Ammon's horn (tissue), 1 donor: ENCODE results near the gene ABCC8.

Source experiments
- DNase-seq: peaks from one replicate; pipeline ENCODE4 v3.0.0-alpha.2; 2016; ENCODE audit warnings: low spot score

ABCC8 gene

DNA sequence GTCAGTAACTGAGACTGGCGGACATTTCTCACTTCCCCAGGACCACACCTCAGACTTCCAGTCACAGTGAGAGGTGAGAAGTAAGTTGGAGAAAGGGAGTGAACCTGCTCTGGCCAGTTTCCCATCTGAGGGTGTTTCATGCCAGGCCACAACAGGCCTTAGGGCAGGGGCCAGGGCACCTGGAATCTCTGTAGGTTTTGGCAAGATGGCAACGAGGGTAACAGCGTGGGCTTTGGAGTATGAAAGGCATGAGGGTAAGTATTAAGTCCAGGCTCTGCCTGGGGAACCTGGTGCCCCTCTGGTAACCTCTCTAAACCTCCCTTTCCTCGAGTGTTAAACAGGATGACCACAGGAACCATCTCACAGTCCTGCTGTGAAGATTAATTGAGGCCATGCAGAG lies 28.5 kb upstream of the ABCC8 start:
- DNase-seq = no peak

DNA sequence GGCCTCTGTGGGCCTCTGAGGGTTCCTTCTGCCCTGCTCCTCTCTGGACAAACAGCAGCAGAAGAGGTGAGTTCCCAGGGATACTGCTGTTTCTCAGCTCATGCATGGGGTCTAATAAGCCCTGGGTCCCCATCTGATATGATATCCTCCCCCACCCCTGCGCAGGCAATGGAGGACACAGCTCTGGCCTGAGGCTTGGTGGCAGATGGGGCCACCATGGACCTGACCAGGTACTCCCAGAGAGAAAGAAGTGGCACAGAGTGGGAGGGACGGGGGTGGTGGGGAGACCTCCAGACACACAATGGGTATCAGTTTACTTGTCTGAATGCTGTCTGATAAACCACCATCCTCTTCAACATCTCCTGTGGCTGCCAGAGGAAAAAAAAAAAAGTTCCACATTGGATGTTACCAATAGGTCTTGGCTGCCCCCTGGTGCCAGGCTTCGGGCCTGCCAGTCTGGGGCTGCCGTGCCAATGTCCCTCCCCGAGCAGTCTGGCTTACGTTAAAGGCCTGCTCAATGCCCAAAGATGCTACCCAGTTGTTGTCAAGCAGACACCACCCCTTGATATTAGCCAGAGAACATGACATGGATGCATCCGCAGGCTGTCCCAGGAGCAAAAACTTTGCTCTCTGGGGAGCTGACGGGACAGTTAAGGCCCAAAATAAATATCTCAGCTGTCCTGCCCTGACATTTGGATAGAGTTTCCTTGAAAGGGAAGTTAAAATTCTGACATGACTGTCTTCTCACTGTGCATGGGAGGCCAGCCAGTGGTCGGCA lies 27.9 kb upstream of the ABCC8 start:
- DNase-seq = peak; percentile 82

DNA sequence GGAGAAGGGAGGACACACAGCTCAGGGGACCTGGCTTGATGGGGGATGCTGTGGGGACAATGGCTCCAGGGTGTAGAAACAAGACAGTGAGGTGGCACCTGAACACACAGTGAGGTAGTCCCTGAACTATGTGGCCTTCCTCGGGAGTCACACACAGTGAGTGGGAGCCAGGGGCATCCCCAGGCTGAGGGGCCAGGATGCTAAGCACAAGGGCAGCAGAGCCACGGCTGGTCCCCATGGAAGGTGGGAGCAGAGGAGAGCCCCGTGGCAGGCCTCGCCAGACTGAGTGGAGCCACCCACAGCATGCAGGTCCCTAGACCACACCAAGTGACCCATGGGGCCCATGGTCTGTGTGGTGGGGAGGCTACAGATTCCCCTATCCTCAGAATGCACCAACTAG lies 26.0 kb upstream of the ABCC8 start:
- DNase-seq = no peak

DNA sequence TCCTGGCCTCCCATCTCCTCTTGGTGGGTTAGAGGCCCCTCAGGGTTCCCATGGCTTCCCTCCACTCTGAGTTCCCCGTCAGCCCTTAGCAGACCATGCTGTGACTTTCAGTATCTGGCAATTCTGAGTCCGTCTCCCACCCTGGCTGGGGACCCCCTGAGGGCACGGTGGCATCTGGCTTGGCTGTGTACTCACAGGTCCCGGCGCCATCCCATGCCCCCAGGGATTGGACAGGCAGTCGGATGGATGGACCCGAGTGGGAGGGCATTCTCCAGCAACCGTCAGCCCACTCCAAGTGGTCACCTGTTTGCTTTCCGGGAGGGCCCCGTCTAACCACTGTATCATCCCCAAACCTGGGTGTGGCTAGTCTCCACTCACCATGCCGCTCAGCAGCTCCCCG lies 24.0 kb upstream of the ABCC8 start:
- DNase-seq = no peak

DNA sequence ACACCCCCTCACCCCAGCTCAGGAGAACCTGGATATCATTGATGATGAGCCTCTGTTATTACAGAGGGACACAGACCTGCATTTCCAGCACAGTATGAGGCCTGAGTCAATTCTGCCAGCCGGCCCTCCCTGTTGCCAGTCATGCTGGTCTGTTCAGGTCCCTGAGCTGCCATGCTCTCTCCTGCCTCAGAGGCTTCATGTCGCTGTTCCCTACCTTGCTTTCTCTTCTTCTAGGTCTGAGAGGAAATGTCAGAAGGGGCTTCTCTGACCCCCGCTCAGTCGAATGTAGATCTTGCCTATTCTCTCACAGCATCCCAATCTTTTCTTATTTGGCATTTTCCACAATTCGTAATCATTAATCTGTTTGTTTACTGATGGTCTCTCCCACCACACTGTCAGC lies 21.8 kb upstream of the ABCC8 start:
- DNase-seq = no peak

DNA sequence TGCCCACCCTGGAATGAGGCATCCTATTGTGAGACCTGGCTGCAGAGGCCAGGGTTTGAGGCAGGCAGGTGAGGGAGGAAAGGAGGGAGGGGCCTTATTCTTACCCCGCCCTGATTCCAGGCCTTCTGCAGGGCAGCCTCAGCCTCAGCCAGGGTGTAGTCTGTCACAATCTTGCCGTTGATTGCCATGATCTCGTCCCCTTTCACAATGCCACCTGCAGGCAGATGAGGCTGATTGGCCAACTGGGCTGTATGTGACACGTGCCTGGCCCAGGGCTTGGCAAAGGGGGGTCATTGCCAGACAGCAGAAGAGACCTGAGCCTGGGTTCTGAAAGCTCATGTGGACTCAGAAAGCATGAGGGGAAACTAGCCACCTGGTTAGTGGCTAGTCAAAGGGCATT lies 21.4 kb upstream of the ABCC8 start:
- no peak for DNase-seq

DNA sequence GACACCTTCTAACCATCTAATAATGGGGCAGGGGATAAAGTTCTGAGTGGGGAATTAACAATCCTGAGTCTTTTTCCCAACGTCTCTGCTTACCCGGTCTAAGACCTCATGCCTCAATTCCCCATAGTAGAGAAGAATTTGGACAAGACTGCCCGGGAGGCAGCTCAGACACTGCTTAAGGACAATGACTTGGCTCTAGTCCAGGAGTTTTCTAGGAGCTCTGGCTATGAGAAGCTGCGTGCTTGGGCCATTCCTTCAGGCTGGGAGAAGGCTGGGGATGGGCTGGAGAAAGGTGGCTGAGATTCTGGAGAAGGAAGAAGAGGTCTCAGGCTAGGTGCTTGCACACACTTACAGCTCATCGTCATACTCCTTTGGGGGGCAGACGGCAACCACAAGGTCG lies 19.8 kb upstream of the ABCC8 start:
- no peak for DNase-seq

DNA sequence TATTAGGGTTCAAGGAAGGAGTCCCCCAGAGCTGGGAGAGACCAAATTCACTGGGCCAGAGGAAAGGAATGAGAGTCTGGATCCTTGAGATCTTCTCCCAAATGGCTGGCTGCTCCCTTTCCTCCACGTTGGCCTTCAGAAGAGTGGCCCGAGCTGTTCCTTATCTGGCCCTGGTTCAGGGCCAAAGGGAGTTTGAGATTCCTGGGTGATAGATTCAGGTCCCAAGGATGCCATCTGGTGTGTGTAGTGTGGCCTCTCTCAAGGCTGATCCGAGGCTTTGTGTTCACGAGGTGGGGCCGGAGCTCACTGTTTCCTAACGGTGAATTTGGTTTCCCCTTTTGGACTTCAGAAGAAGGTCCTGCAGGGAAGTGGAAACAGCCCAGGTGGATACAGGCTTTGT lies 17.4 kb upstream of the ABCC8 start:
- DNase-seq = no peak

DNA sequence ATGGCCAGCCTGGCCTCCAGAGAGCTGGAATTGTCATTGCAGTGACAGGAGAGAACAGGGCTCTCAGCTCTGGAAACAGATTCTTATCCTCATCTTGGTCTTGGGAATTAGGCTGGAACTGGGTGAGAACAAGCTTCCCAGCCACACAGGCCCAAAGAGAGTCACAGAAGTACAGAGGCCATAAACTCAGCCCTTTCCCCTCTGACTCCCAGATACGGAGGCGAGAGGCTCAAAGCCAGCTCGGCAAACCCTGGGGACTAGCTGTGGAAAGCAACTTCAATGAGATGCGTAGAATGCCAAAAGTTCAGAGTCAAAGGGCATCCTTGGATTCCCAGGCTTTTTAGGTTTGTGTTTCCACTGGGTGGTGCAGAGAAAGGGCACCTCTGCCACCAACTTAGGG lies 14.3 kb upstream of the ABCC8 start:
- no peak for DNase-seq

DNA sequence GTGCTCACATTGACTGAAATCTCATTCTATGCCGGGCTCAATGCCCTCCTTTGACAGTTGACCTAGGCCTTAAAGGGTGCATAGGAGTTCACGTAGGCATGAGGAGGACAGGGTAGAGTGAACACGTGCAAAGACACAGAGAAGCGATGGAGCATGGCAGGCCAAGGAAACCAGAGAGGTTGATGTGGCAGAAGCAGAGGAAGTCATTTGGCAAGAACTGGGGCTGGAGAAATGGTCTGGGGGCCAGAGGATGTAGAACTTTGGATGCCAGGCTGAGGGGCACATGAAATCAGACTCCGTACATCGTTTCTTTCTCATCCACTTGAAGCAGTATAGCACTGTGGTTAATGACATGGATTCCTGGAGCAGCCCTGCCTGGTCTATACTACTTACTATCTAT lies 13.6 kb upstream of the ABCC8 start:
- no peak for DNase-seq

DNA sequence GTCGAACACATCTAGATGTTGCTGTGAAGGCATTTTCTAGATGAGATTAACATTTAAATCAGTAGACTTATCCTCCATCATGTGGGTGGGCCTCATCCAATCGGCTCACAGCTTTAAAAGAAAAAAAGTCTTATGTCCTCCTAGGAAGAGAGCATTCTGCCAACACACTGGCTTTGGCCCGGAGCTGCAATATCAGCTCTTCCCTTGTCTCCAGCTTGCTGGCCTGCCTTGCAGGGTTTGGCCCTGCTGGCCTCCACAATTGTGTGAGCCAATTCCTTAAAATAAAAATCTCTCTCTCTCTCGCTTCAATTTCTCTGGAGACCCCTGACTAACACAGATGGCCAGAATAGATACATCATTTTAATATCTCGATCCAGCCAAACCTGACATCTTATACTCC lies 13.1 kb upstream of the ABCC8 start:
- DNase-seq = no peak

DNA sequence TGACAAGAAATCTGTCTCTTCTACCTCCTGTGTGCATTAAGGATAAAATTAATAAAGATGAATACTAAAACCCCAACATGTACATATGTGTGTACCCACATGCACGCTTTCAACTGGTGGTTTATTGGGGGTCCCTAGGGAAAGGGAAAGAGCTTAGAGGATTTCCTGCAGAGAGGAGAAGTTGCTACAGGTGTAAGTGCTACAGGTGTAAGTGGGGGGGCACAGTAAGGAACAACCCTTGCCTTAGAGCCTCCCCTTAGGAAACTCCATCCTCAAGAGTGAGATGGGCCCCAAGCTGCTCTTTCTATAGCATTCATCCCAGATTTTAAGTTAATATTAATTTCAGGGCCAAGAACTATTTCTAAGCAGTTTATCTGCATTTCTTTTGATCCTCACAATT lies 11.9 kb upstream of the ABCC8 start:
- DNase-seq = no peak

DNA sequence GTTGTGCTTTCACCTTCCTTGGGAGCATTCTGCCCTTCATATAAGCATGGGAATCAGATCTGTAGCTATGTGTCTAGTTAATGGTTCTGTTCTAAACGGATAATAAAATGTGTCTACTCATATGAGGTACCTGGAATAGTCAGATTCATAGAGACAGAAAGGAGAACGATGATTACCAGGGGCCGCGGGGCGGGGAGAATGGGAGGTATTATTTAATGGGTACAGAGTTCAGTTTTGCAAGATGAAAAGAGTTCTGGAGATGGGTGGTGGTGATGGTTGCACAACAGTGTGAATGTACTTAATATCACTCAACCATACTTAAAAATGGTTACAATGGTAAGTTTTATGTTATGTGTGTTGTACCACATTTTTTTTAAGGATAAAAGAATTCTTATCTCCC lies 10.0 kb upstream of the ABCC8 start:
- DNase-seq = no peak

DNA sequence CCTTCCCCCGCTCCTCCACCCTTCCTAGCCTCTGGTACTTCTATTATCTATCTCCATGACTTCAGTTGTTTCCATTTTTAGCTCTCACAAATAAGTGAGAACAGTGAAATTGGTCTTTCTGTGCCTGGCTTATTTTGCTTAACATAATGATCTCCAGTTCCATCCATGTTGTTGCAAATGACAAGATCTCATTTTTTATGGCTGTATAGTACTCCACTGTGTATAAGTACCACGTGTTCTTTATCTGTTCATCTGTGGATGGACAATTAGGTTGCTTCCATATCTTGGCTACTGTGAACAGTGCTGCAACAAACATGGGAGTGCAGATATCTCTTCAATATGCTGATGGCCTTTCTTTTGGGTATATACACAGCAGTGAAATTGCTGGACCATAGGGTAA lies 6.9 kb upstream of the ABCC8 start:
- no peak for DNase-seq

DNA sequence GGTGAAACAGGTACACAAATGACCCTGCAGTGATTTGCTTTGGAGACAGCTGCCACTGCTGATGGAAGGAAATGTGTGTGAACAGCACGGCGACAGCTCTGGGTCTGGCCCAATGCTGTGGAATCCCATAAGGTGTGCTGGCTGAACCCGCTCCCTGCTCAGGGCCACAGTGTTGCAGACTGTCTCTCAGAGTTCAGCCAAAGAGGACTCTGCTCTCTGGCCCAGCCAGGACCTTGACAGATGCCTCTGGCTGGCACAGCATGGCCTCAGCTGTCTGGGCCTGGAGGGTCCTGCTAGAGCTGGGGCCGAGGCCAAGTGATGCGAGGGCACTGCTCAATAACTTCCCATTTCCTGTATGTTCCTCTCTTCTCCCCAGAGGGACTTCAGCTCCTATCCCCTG lies 5.3 kb upstream of the ABCC8 start:
- no peak for DNase-seq

DNA sequence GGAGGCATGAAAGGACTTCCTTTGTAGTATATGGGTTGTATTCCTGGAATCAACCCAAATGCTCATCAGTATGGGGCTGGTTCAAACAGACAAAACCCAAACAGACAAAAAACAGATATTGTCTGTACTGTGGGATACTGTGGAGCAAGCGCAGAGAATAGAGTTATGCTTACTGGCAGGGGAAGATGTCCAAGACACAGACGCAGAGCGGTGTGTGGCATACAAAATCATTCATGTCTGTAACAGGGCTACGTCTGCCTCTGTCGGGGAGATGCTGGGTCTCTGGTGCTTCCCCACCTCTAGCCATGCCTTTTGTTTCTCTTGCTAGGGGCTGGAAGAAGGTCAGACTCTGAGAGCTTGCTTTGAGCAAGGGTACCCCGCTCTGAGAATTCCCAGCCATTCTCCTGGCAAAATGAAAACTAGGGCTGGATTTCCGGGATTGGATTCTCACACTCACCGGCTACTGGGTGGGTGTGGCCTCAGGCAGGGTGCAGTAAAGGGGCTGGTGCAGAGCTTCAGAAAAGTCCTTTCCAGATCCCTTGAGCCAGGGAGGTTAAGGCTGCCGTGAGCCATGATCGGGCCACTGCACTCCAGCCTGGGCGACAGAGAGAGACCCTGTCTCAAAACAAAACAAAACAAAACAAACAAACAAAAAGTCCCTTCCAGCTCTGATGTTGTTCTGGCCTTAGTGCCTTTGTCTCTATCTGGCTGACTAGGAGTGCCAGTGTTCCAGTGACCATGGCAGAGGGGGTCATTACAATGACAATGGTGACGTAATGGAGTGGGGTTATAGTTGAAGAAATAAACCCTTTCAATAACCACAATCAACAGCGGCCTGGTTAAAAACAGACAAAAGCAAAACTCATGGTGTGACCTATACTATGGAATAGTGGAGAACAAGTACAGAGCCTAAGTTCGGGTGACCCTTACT lies 2.9 kb upstream of the ABCC8 start:
- DNase-seq = peak; percentile 42

DNA sequence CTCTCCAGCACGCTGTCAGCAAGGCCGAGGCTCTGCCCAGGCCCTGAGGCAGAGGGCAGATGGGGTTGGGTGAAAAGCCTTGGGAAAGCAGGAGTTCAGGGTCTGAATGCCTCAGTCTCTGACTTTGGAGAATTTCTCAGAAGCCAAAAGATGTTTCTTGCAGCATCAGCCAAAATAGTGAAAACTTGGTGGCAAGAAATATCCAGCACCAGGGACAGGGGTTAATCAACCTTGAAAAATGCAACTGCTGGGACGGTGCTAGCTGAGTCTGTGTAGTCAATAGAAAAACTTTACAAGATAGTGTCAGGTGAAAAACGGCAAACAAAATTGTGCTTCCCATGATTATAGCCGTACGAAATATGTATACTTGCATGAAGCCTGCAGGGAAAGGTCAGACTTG lies 1.4 kb upstream of the ABCC8 start:
- no peak for DNase-seq

DNA sequence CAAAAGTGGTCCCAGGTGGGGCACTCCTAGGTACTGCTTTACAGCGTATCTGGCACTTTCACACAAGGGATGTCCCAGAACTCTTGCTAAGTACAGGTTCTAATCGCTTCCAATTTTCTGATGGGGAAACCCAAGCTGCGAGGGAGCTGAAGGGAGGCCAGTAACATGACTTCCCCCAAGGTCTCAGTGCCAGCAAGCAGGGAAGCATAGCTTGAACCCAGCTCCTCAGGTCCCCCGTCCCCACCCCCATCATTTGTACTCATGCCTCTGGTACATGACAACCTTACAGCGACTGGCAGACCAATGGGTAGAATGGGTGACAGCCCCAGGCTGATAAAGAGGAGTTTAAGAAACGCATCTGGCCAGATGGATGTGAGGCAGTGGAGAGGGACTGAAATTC lies 716 bp upstream of the ABCC8 start:
- DNase-seq = no peak

DNA sequence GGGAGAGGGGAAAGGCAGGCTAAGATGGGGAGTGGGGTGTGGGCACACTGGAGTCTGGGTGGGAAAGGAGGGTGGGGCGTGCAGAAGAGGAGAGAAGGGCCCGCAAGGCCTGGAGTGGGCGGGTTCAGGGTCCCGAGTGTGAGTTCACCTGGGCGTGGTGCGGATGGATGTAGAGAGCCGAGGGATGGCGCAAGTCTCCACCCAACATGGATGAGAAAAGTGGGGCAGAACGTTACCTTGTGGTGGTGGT lies 364 bp upstream of the ABCC8 start:
- no peak for DNase-seq

DNA sequence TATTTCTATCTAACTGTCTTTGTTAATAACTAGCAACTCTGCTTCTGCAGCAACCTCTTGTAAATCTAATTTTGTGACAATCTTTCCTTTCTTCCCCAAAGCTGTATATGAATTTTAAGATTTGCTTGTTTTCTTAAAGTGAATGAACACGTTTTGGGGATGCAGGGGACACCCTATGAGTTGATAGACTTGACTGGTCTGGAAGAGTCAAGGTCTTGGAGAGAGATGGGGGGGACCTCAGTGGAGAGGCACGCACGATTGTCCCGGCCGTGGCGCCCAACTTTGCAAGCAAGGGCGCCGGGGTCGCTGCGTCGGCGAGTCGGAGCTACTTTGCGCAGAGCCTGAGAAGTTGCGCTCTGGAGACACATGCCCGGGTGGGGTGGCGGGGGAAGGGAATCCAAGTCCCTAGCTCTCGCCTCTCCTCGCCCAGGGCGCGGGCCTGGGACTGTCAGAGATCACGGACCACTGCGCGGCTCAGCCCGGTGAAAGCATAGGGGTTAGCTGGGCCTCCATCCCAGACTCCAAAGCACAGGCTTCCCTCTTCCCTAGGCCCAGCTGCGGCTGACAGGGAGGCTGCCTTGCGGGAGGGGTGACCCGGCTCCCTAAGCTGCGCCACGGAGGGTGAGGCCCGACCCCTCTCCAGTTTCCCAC lies 854 bp downstream of the ABCC8 start:
- DNase-seq = no peak

DNA sequence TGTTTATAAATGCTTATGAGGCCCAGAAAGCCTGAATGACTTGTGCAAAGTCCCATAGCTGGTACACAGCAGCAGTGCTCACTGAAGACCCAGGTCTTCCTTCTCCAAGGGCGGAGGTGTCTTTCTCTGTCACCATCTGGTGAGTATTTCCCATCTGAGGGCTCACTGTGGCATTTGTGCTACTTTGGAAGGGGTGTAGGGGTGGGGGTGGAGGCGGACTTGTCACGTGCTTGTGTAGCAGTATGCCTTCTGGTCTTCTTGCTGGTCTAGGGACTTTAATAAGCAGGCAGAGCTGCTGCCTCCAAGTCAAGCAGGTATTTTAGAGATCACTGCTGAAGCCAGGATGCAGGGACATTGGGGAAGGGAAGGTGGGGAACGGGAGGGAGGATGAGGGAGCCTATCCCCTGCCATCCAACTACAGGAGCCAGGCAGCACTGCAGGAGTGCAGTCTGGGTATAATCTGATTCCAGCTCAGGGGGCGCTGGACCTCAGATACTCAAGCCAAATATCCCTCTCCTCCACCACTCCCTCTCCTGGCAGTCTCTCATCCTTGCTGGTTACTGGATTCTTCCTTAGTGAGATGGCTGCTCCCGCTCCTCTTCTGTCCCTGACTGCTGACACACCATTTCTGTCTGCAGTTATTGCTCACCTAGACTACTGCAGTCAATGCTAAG lies 3.4 kb downstream of the ABCC8 start:
- DNase-seq = peak; percentile 37

DNA sequence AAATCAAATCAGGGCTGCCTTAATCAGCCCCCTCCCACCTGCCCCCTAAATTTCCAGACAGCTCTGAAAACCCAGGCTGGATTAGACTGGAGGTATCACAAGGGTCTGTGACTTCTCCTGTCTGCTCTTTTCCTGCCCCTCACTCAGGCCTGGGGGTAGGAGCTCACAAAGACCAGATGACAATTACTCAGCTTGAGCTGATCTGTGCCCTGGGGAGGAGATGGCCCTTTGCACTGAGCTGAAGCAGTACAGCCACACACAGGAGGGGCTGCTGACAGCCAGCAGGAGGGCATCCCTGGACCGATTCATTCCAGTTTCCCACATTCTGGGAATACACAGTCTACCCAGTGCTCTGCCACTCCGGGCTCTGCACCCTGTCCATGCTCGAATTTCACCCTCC lies 4.2 kb downstream of the ABCC8 start:
- no peak for DNase-seq

DNA sequence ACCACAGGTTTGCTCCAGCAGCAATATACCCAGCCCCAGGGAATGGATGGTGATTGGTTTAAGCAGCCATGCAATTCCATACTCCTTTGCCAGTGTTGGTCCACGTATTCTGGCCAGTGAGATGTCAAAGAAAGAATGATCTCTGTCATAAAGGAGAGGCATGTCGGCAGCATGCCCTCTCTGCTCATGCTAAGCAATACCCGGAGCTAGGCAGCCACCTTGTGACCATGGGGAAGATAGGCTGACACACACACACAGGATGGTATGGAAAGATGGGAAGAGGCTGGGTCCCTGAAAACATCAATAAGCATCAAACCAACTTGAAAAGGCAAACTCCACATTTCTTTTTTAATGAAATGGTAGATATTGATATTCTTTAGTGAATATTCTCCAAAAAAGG lies 5.1 kb downstream of the ABCC8 start:
- DNase-seq = no peak
